K562 (cell line): ENCODE data around the gene ZNF280C. TPM values are rescaled to one million over a fixed set of nuclear protein-coding genes. Genes with fewer than 3 reads are reported as not detected.

Experiments used
- E2F6 ChIP-seq, 2 experiments: IDR thresholded peaks; 2 replicates each; pipeline ENCODE4 v1.6.1; 2011; ENCODE audit warnings: borderline replicate concordance in 1 of 2, control low read depth in 1 of 2, low read depth in 1 of 2, low read length in 1 of 2, mild to moderate bottlenecking in 1 of 2, mixed read lengths in 1 of 2, moderate library complexity in 1 of 2; ENCODE audit not compliant: insufficient read depth in 1 of 2, insufficient read length in 1 of 2, poor library complexity in 1 of 2, severe bottlenecking in 1 of 2; ENCODE audit errors: extremely low read depth in 1 of 2
- EP300 ChIP-seq: IDR thresholded peaks from 2 replicates; pipeline ENCODE4 v1.6.1; 2012; ENCODE audit warnings: low read length, improper control_type of control experiment
- MAX ChIP-seq: sonication (generic); formaldehyde crosslinking; IDR thresholded peaks from 2 replicates; pipeline ENCODE4 v1.9.0; 2022; ENCODE audit warnings: mild to moderate bottlenecking, missing genetic modification reagents
- NELFE ChIP-seq: IDR thresholded peaks from 2 replicates; pipeline ENCODE4 v1.6.1; 2011; ENCODE audit warnings: mild to moderate bottlenecking; ENCODE audit not compliant: insufficient read depth, insufficient read length
- NFATC3 ChIP-seq: fragments of 450-650 bp; IDR thresholded peaks from 2 replicates; pipeline ENCODE4 v1.6.1; 2017; ENCODE audit warnings: mild to moderate bottlenecking
- PYGO2 ChIP-seq: fragments of 450-650 bp; IDR thresholded peaks from 2 replicates; pipeline ENCODE4 v1.6.1; 2016; ENCODE audit warnings: mild to moderate bottlenecking, missing genetic modification characterization, moderate library complexity, missing compliant biosample characterization
- TCF15 ChIP-seq: fragments of 250-450 bp; sonication (Bioruptor Pico); IDR thresholded peaks from 2 replicates; pipeline ENCODE4 v1.8.0; 2022; ENCODE audit warnings: moderate library complexity, mild to moderate bottlenecking, inconsistent platforms
- ZBTB40 ChIP-seq, 2 experiments: fragments of 450-650 bp in 1 of 2; sonication (generic) in 1 of 2; formaldehyde crosslinking in 1 of 2; IDR thresholded peaks; 2 replicates each; pipeline versions ENCODE4 v1.7.1 to v1.9.0; 2016 to 2022; ENCODE audit warnings: inconsistent platforms in 1 of 2, mild to moderate bottlenecking in 1 of 2, missing genetic modification reagents in 1 of 2
- polyA plus RNA-seq, 8 experiments: library from polyadenylated mRNA; depleted of rRNA in 4 of 8; stranded (reverse) in 5 of 8; unstranded in 3 of 8; fragments of >200 nt; fragmentation: Nextera tagmentation in 2 of 8; fragmentation: Illumina TruSeq in 1 of 8; extraction: Ambion mirVana in 2 of 8; extraction: Trizol in 1 of 8; gene quantifications; 2 replicates each; pipeline versions ENCODE4 v1.2.1 to v1.2.3, GENCODE V29; 2011 to 2014; ENCODE audit warnings: inconsistent platforms in 1 of 8, missing spikeins in 1 of 8
- total RNA-seq, 7 experiments: library from RNA; depleted of rRNA in 6 of 7; stranded (reverse); fragments of >200 nt in 6 of 7; fragmentation: Illumina TruSeq in 2 of 7; extraction: Trizol in 2 of 7; gene quantifications; 2 replicates each; pipeline versions ENCODE4 v1.2.1 to v1.2.3, GENCODE V29; 2011 to 2021; ENCODE audit warnings: low replicate concordance in 1 of 7
- TF ChIP-seq, protein P1 (sequence below): fragments of 250-450 bp; sonication (Bioruptor Pico); IDR thresholded peaks from 2 replicates; pipeline ENCODE4 v1.5.0; 2020; ENCODE audit warnings: mild to moderate bottlenecking
- TF ChIP-seq, protein P2 (sequence below): fragments of 450-650 bp; IDR thresholded peaks from 2 replicates; pipeline ENCODE4 v1.6.1; 2016; ENCODE audit warnings: low read depth, mild to moderate bottlenecking, moderate library complexity
- TF ChIP-seq, protein P3 (sequence below): fragments of 200-400 bp; formaldehyde crosslinking; IDR thresholded peaks from 2 replicates; pipeline ENCODE4 v1.6.1; 2017; ENCODE audit warnings: mild to moderate bottlenecking, low read depth, low read length, moderate library complexity

The ZNF280C gene
- total and polyA plus RNA-seq, 9 of the 15 experiments (the other 6 are each of a cell fraction or from before 2014, with no cell fraction given) = 1.6 to 8.3 (median 4.4) TPM

- no peak for TF ChIP-seq ZBTB40 (IDR thresholded peaks at IDR 0.05)
- no peak for TF ChIP-seq ZBTB40 (CRISPR knock-in tag; IDR thresholded peaks at IDR 0.05)
- TF ChIP-seq NELFE = no peak
- peak in 1 of 2 experiments; percentile 8 for TF ChIP-seq E2F6 (IDR thresholded peaks at IDR 0.05; ENCODE audit: borderline replicate concordance in 1 of 2, extremely low read depth in 1 of 2, insufficient read depth in 1 of 2, insufficient read length in 1 of 2, low read depth in 1 of 2, low read length in 1 of 2, poor library complexity in 1 of 2, severe bottlenecking in 1 of 2)
- TF ChIP-seq PYGO2 = no peak
- TF ChIP-seq MAX (CRISPR knock-in tag) = 0 out of 2 replicates have a peak, but pooled peaks have one; percentile 12
- TF ChIP-seq, protein P1, sequence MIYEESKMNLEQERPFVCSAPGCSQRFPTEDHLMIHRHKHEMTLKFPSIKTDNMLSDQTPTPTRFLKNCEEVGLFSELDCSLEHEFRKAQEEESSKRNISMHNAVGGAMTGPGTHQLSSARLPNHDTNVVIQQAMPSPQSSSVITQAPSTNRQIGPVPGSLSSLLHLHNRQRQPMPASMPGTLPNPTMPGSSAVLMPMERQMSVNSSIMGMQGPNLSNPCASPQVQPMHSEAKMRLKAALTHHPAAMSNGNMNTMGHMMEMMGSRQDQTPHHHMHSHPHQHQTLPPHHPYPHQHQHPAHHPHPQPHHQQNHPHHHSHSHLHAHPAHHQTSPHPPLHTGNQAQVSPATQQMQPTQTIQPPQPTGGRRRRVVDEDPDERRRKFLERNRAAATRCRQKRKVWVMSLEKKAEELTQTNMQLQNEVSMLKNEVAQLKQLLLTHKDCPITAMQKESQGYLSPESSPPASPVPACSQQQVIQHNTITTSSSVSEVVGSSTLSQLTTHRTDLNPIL = no peak
- TF ChIP-seq, protein P2, sequence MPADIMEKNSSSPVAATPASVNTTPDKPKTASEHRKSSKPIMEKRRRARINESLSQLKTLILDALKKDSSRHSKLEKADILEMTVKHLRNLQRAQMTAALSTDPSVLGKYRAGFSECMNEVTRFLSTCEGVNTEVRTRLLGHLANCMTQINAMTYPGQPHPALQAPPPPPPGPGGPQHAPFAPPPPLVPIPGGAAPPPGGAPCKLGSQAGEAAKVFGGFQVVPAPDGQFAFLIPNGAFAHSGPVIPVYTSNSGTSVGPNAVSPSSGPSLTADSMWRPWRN = no peak
- TF ChIP-seq, protein P3, sequence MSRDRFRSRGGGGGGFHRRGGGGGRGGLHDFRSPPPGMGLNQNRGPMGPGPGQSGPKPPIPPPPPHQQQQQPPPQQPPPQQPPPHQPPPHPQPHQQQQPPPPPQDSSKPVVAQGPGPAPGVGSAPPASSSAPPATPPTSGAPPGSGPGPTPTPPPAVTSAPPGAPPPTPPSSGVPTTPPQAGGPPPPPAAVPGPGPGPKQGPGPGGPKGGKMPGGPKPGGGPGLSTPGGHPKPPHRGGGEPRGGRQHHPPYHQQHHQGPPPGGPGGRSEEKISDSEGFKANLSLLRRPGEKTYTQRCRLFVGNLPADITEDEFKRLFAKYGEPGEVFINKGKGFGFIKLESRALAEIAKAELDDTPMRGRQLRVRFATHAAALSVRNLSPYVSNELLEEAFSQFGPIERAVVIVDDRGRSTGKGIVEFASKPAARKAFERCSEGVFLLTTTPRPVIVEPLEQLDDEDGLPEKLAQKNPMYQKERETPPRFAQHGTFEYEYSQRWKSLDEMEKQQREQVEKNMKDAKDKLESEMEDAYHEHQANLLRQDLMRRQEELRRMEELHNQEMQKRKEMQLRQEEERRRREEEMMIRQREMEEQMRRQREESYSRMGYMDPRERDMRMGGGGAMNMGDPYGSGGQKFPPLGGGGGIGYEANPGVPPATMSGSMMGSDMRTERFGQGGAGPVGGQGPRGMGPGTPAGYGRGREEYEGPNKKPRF = no peak
- no peak for TF ChIP-seq EP300
- TF ChIP-seq TCF15 (CRISPR knock-in tag) = no peak
- TF ChIP-seq NFATC3 = no peak
Measured at GRCh38 chrX:130179170-130179569, 89.5 kb downstream of the ZNF280C start (continued).
